Loucy (cell line): ENCODE results near the gene IGFALS.

Experiments used
- H2AFZ ChIP-seq: fragments of 200-600 bp; sonication (generic); 2 replicates; pipeline ENCODE4 v1.6.0; 2016; ENCODE audit warnings: antibody characterized with exemption, mild to moderate bottlenecking, low read length, moderate library complexity
- H3F3A ChIP-seq: fragments of 200-600 bp; 2 replicates; pipeline ENCODE4 v1.6.0; 2016; ENCODE audit warnings: antibody characterized with exemption, low read depth, mild to moderate bottlenecking
- H3K27me3 ChIP-seq: fragments of 200-600 bp; sonication (generic); 2 replicates; pipeline ENCODE4 v1.6.1; 2014; ENCODE audit warnings: low read length, mild to moderate bottlenecking; ENCODE audit not compliant: insufficient read depth, poor library complexity, severe bottlenecking
- H3K36me3 ChIP-seq: fragments of 200-600 bp; sonication (generic); 2 replicates; pipeline ENCODE4 v1.6.1; 2016; ENCODE audit warnings: low read length; ENCODE audit not compliant: insufficient read depth
- H3K4me1 ChIP-seq: fragments of 200-600 bp; sonication (generic); 2 replicates; pipeline ENCODE4 v1.5.1; 2014; ENCODE audit warnings: low read length, mild to moderate bottlenecking; ENCODE audit not compliant: insufficient read depth, poor library complexity, severe bottlenecking
- H3K4me2 ChIP-seq: fragments of 200-600 bp; sonication (generic); 2 replicates; pipeline ENCODE4 v1.6.0; 2014; ENCODE audit warnings: antibody characterized with exemption, low read length, low read depth, mild to moderate bottlenecking; ENCODE audit not compliant: poor library complexity, severe bottlenecking
- H3K4me3 ChIP-seq: fragments of 200-600 bp; sonication (generic); 2 replicates; pipeline ENCODE4 v1.5.1; 2014; ENCODE audit warnings: low read length, mild to moderate bottlenecking, mixed read lengths; ENCODE audit not compliant: poor library complexity, severe bottlenecking
- H3K79me2 ChIP-seq: fragments of 200-600 bp; sonication (generic); 2 replicates; pipeline ENCODE4 v1.6.1; 2014; ENCODE audit warnings: low read length; ENCODE audit not compliant: insufficient read depth
- H3K9ac ChIP-seq: fragments of 200-600 bp; sonication (generic); 2 replicates; pipeline ENCODE4 v1.6.0; 2014; ENCODE audit warnings: mild to moderate bottlenecking, low read depth, low read length, moderate library complexity; ENCODE audit not compliant: poor library complexity, severe bottlenecking
- H3K9me2 ChIP-seq: fragments of 200-600 bp; sonication (generic); replicated peaks from 2 replicates; pipeline ENCODE4 v1.6.1; 2016; ENCODE audit warnings: low read depth, low read length, mixed read lengths
- H3K9me3 ChIP-seq: fragments of 200-600 bp; sonication (generic); 2 replicates; pipeline ENCODE4 v1.6.1; 2014; ENCODE audit warnings: mild to moderate bottlenecking, antibody characterized with exemption, low read length, low read depth; ENCODE audit not compliant: insufficient read depth
- H4K20me1 ChIP-seq: fragments of 200-600 bp; sonication (generic); 2 replicates; pipeline ENCODE4 v1.6.0; 2014; ENCODE audit warnings: antibody characterized with exemption, low read length, mild to moderate bottlenecking; ENCODE audit not compliant: insufficient read depth, poor library complexity, severe bottlenecking
- EZH2phosphoT487 ChIP-seq: fragments of 200-600 bp; IDR thresholded peaks from 2 replicates; pipeline ENCODE4 v1.6.1; 2018; ENCODE audit warnings: antibody characterized with exemption, mild to moderate bottlenecking, moderate library complexity, borderline replicate concordance
- TF ChIP-seq, protein P1 (sequence below): fragments of 200-600 bp; sonication (generic); conservative IDR thresholded peaks from 2 replicates; pipeline ENCODE4 v1.5.1; 2014; ENCODE audit warnings: mild to moderate bottlenecking, antibody characterized with exemption, low read length

The IGFALS gene

DNA sequence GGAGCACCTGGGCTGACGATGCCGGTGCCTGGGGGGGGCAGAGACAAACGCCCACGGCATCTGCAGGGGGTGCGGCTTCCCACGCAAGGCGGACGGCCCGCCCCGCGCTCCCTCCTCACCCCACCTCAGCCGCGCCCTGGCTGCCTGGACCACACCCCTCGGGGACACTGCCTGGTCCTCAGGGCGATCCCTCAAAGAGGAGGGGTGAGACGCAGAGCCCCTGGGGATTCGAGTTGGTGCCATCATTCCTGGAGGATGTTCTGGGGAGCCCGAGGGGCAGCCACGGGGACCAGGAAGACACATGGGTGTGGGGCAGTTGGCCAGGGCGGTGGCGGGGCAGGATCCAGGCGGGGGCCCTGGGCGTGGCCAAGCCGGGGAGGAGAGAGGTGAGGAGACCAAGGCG lies 3.9 kb downstream of the IGFALS start:
- no peak overlapping the region for H3K9ac ChIP-seq
- H3K36me3 ChIP-seq: no peaks in the 10 kb centered on the region
- TF ChIP-seq, protein P1, sequence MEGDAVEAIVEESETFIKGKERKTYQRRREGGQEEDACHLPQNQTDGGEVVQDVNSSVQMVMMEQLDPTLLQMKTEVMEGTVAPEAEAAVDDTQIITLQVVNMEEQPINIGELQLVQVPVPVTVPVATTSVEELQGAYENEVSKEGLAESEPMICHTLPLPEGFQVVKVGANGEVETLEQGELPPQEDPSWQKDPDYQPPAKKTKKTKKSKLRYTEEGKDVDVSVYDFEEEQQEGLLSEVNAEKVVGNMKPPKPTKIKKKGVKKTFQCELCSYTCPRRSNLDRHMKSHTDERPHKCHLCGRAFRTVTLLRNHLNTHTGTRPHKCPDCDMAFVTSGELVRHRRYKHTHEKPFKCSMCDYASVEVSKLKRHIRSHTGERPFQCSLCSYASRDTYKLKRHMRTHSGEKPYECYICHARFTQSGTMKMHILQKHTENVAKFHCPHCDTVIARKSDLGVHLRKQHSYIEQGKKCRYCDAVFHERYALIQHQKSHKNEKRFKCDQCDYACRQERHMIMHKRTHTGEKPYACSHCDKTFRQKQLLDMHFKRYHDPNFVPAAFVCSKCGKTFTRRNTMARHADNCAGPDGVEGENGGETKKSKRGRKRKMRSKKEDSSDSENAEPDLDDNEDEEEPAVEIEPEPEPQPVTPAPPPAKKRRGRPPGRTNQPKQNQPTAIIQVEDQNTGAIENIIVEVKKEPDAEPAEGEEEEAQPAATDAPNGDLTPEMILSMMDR: no peak
- no peak for TF ChIP-seq EZH2phosphoT487
- no peak overlapping the region for H2AFZ ChIP-seq
- no peaks in the 10 kb centered on the region for H3K9me2 ChIP-seq
- H3K4me3 ChIP-seq: no peak overlapping the region
- H3K4me1 ChIP-seq: no peaks in the 10 kb centered on the region
- H3K27me3 ChIP-seq: no peaks in the 10 kb centered on the region
- no peak overlapping the region for H3K4me2 ChIP-seq
- H3K79me2 ChIP-seq: peaks cover 16% of the 10 kb centered on the region; the same call in 1 of the 2 replicates
- no peaks in the 10 kb centered on the region for H4K20me1 ChIP-seq
- no peaks in the 10 kb centered on the region for H3K9me3 ChIP-seq
- H3F3A ChIP-seq: no peaks in the 10 kb centered on the region

DNA sequence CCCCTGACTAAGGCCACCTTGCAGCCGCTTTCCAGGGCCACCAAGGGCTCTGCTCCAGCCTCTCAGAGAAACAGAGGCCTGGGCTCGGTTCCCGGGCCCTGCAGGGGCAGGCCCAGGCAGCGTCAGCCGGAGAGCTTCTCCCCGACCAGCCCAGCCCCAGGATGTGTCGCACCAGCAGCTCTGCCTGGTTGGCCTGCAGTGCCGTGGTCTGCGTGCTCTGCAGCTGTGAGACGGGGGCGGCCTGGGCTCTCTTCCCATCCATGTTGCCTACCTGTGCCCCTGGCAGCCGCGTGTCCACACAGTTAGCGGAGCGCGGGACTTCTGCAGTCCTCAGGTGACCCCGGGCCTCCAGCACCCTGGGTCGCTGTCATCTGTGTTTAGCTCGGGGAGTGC lies 4.8 kb downstream of the IGFALS start:
- Histone ChIP-seq H3K4me1 (no peaks in the 10 kb centered on the region), H2AFZ (no peak overlapping the region), H3K79me2 (peaks cover 25% of the 10 kb centered on the region), H4K20me1 (no peaks in the 10 kb centered on the region), H3F3A (no peaks in the 10 kb centered on the region), H3K4me2 (no peak overlapping the region), H3K4me3 (no peak overlapping the region), H3K9ac (no peak overlapping the region), H3K27me3 (no peaks in the 10 kb centered on the region), H3K9me2 (no peaks in the 10 kb centered on the region), H3K9me3 (no peaks in the 10 kb centered on the region), H3K36me3 (no peaks in the 10 kb centered on the region)
- TF ChIP-seq EZH2phosphoT487: no peak
- TF ChIP-seq, protein P1: no peak

DNA sequence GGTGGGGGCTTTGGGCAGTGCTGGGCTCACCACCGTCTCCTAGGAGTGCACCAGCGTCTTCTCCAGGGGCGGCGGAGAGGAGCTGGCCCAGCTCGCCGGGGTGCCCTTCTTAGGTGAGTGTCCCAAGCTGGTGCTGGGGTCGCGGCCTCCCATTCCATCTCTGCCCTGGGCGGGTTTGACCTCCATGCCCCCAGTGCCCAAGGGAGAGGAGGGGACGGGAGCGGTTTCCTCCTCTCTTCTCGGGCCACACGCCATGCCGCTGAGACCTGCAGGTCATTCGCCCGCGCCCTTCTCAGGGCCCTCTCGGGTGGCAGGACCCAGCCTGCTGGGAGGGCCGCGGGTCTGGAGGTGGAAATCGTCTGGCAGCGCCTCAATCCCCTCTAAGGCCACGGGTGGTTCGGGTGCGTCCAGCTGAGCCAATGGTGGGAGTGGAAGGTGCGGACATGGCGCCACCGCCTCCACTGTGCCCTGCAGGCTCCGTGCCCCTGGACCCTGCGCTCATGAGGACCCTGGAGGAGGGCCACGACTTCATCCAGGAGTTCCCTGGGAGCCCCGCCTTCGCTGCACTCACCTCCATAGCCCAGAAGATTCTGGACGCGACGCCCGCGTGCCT lies 5.3 kb downstream of the IGFALS start:
- Histone ChIP-seq H2AFZ (no peak overlapping the region), H3K36me3 (no peaks in the 10 kb centered on the region), H4K20me1 (no peaks in the 10 kb centered on the region), H3K4me3 (no peak overlapping the region), H3K79me2 (peaks cover 30% of the 10 kb centered on the region), H3K27me3 (no peaks in the 10 kb centered on the region), H3K4me1 (no peaks in the 10 kb centered on the region), H3K9me2 (no peaks in the 10 kb centered on the region), H3K9me3 (no peaks in the 10 kb centered on the region), H3F3A (no peaks in the 10 kb centered on the region), H3K4me2 (no peak overlapping the region), H3K9ac (no peak overlapping the region)
- TF ChIP-seq, protein P1: no peak
- no peak for TF ChIP-seq EZH2phosphoT487
